ENCODE measurements around the gene MVB12B.

DNA sequence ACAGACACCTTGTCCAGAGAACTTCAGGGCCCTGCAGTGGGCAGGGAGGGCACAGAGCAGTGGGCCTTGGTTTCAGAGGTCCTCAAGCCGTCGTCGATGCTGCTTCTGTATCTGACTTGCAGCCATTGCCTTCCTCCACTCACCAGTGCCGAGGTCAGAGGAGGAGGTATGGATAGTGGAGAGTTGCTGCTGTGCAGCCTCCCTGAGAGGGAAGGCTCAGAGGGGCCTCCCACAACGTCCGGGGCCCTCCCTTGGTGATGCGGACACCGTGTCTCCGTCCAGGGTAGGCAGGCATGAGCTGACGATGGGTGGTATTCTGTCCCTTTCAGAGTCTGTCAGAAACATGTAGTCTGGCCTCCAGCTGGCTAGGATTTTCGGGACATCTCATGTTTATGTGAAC, 73.9 kb downstream of the MVB12B start:
- TF ChIP-seq, protein P1, sequence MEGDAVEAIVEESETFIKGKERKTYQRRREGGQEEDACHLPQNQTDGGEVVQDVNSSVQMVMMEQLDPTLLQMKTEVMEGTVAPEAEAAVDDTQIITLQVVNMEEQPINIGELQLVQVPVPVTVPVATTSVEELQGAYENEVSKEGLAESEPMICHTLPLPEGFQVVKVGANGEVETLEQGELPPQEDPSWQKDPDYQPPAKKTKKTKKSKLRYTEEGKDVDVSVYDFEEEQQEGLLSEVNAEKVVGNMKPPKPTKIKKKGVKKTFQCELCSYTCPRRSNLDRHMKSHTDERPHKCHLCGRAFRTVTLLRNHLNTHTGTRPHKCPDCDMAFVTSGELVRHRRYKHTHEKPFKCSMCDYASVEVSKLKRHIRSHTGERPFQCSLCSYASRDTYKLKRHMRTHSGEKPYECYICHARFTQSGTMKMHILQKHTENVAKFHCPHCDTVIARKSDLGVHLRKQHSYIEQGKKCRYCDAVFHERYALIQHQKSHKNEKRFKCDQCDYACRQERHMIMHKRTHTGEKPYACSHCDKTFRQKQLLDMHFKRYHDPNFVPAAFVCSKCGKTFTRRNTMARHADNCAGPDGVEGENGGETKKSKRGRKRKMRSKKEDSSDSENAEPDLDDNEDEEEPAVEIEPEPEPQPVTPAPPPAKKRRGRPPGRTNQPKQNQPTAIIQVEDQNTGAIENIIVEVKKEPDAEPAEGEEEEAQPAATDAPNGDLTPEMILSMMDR (conservative IDR thresholded peaks at IDR 0.05 in 1 of 2, IDR thresholded peaks at IDR 0.05 in 1 of 2; ENCODE audit: extremely low read depth in 1 of 2, insufficient read depth in 1 of 2, low read depth in 1 of 2, low read length in 2 of 2), result no peak
- TF ChIP-seq EZH2 (IDR thresholded peaks at IDR 0.05; ENCODE audit: borderline replicate concordance, low read length), result no peak
